ENCODE data around the gene NUAK1. TPM values are rescaled to one million over a fixed set of nuclear protein-coding genes. Genes with fewer than 3 reads are reported as not detected.

The NUAK1 gene
- total RNA-seq, 1 donor from 2014 or later = 23.4 TPM

GRCh38 chr12:106049546-106049945, 89.2 kb downstream of the NUAK1 start:
- no peak overlapping the region for H3K27ac Mint-ChIP-seq
- no peak overlapping the region for H3K4me3 Mint-ChIP-seq
- H3K27me3 Mint-ChIP-seq (ENCODE audit: low read depth) = no peaks in the 10 kb centered on the region
- DNase-seq (ENCODE audit: low spot score in 2 of 2, unreplicated experiment in 2 of 2) = no peak
- H3K4me1 Mint-ChIP-seq = peaks cover 33% of the 10 kb centered on the region
- TF ChIP-seq CTCF (IDR thresholded peaks at IDR 0.05; ENCODE audit: unreplicated experiment) = no peak
- H3K36me3 Mint-ChIP-seq = peaks cover 3% of the 10 kb centered on the region
- peaks cover 5% of the 10 kb centered on the region for H3K9me3 Mint-ChIP-seq

GRCh38 chr12:106049105-106049504, 89.6 kb downstream of the NUAK1 start:
- H3K27me3 Mint-ChIP-seq (ENCODE audit: low read depth) = no peaks in the 10 kb centered on the region
- DNase-seq (ENCODE audit: low spot score in 2 of 2, unreplicated experiment in 2 of 2) = no peak
- H3K36me3 Mint-ChIP-seq = peaks cover 3% of the 10 kb centered on the region
- H3K4me1 Mint-ChIP-seq = peaks cover 35% of the 10 kb centered on the region
- H3K27ac Mint-ChIP-seq = no peak overlapping the region
- peaks cover 4% of the 10 kb centered on the region for H3K9me3 Mint-ChIP-seq
- H3K4me3 Mint-ChIP-seq = no peak overlapping the region
- no peak for TF ChIP-seq CTCF (IDR thresholded peaks at IDR 0.05; ENCODE audit: unreplicated experiment)

- no peak overlapping the region for H3K4me3 Mint-ChIP-seq
- H3K4me1 Mint-ChIP-seq = peaks cover 35% of the 10 kb centered on the region
- no peak overlapping the region for H3K27ac Mint-ChIP-seq
- no peak for DNase-seq (ENCODE audit: low spot score in 2 of 2, unreplicated experiment in 2 of 2)
- no peaks in the 10 kb centered on the region for H3K9me3 Mint-ChIP-seq
- H3K27me3 Mint-ChIP-seq (ENCODE audit: low read depth) = no peaks in the 10 kb centered on the region
- TF ChIP-seq CTCF (IDR thresholded peaks at IDR 0.05; ENCODE audit: unreplicated experiment) = no peak
- no peaks in the 10 kb centered on the region for H3K36me3 Mint-ChIP-seq
Measured at GRCh38 chr12:106048676-106049075, 90.1 kb downstream of the NUAK1 start.

GRCh38 chr12:106048016-106048415, 90.7 kb downstream of the NUAK1 start:
- no peaks in the 10 kb centered on the region for H3K36me3 Mint-ChIP-seq
- no peaks in the 10 kb centered on the region for H3K27me3 Mint-ChIP-seq (ENCODE audit: low read depth)
- no peak for TF ChIP-seq CTCF (IDR thresholded peaks at IDR 0.05; ENCODE audit: unreplicated experiment)
- no peak overlapping the region for H3K4me3 Mint-ChIP-seq
- no peaks in the 10 kb centered on the region for H3K9me3 Mint-ChIP-seq
- DNase-seq (ENCODE audit: low spot score in 2 of 2, unreplicated experiment in 2 of 2) = no peak
- H3K27ac Mint-ChIP-seq = no peak overlapping the region
- H3K4me1 Mint-ChIP-seq = peaks cover 35% of the 10 kb centered on the region

- H3K27me3 Mint-ChIP-seq (ENCODE audit: low read depth) = no peaks in the 10 kb centered on the region
Measured at GRCh38 chr12:106046947-106047346, 91.8 kb downstream of the NUAK1 start.

More at GRCh38 chr12:106046947-106047346, 91.8 kb downstream of the NUAK1 start:
- DNase-seq (ENCODE audit: low spot score in 2 of 2, unreplicated experiment in 2 of 2) = no peak
- TF ChIP-seq CTCF (IDR thresholded peaks at IDR 0.05; ENCODE audit: unreplicated experiment) = no peak
- H3K36me3 Mint-ChIP-seq = no peaks in the 10 kb centered on the region
- H3K27ac Mint-ChIP-seq = no peak overlapping the region
- H3K4me3 Mint-ChIP-seq = no peak overlapping the region
- no peaks in the 10 kb centered on the region for H3K9me3 Mint-ChIP-seq
- H3K4me1 Mint-ChIP-seq = peaks cover 31% of the 10 kb centered on the region
